Hepatocyte (in vitro differentiated cells): ENCODE measurements around the gene FOXP4.

Source experiments
- CTCF ChIP-seq: fragments of 200-600 bp; sonication (generic); IDR thresholded peaks from 2 replicates; pipeline ENCODE4 v1.5.1; 2016; ENCODE audit warnings: antibody characterized with exemption, mild to moderate bottlenecking; ENCODE audit not compliant: poor library complexity
- EZH2 ChIP-seq: fragments of 200-600 bp; sonication (generic); IDR thresholded peaks from 2 replicates; pipeline ENCODE4 v1.6.1; 2016; ENCODE audit warnings: antibody characterized with exemption, mild to moderate bottlenecking, borderline replicate concordance
- EZH2phosphoT487 ChIP-seq: fragments of 200-600 bp; sonication (generic); IDR thresholded peaks from one replicate; pipeline ENCODE4 v1.6.1; 2018; ENCODE audit warnings: antibody characterized with exemption, mild to moderate bottlenecking, low read depth, moderate library complexity; ENCODE audit not compliant: unreplicated experiment, severe bottlenecking

- no peak for TF ChIP-seq EZH2
- TF ChIP-seq CTCF = no peak
- TF ChIP-seq EZH2phosphoT487 = no peak
These were observed 16.2 kb upstream of the FOXP4 start for GRCh38 chr6:41529970-41530369.
